ENCODE measurements around the gene COG5. TPM values are rescaled to one million over a fixed set of nuclear protein-coding genes. Genes with fewer than 3 reads are reported as not detected.

Gene COG5
- total RNA-seq, 1 experiment from 2014 or later = 20.2 TPM

GRCh38 chr7:107302250-107302847 lies 261.4 kb downstream of the COG5 start:
- Histone ChIP-seq H2AFZ (ENCODE audit: low read length) (no peak overlapping the region), H3K79me2 (ENCODE audit: insufficient read depth, low read length) (no peaks in the 10 kb centered on the region), H2BK20ac (ENCODE audit: low read depth, low read length, poor library complexity, severe bottlenecking) (no peak overlapping the region), H2BK12ac (ENCODE audit: insufficient read length, low read depth, low read length) (no peak overlapping the region), H3K4me2 (ENCODE audit: insufficient read depth, insufficient read length, low read length) (no peak overlapping the region), H3K79me1 (ENCODE audit: insufficient read depth, low read depth, low read length, poor library complexity, severe bottlenecking) (no peaks in the 10 kb centered on the region), H4K5ac (ENCODE audit: insufficient read length, low read depth, low read length) (no peak overlapping the region), H3K4ac (ENCODE audit: low read depth, low read length) (no peak overlapping the region), H3T11ph (ENCODE audit: low read length) (no peak overlapping the region), H3K27ac (ENCODE audit: insufficient read length, low read depth, low read length) (no peak overlapping the region), H3K9ac (ENCODE audit: extremely low read depth, insufficient read length, low read length) (no peak overlapping the region), H4K8ac (replicated peaks; ENCODE audit: insufficient read length, low read depth, low read length) (no peak overlapping the region), H3K23me2 (ENCODE audit: insufficient read length, low read depth, low read length, poor library complexity, severe bottlenecking) (no peaks in the 10 kb centered on the region), H3K9me3 (ENCODE audit: control insufficient read depth, low read depth, low read length) (no peaks in the 10 kb centered on the region), H2AK5ac (ENCODE audit: insufficient read length, low read length) (no peak overlapping the region), H2BK5ac (ENCODE audit: insufficient read length, low read length) (no peak overlapping the region), H4K20me1 (ENCODE audit: control insufficient read depth, insufficient read depth, insufficient read length) (no peaks in the 10 kb centered on the region), H3K4me1 (ENCODE audit: insufficient read depth, low read length) (no peaks in the 10 kb centered on the region), H3K56ac (ENCODE audit: insufficient read length, low read depth, low read length) (no peak overlapping the region), H3K18ac (ENCODE audit: insufficient read length, low read depth, low read length) (no peak overlapping the region), H4K91ac (ENCODE audit: insufficient read length, low read depth, low read length) (no peak overlapping the region), H3K27me3 (ENCODE audit: insufficient read depth, low read length) (no peaks in the 10 kb centered on the region), H2BK120ac (ENCODE audit: low read depth, low read length, poor library complexity, severe bottlenecking) (no peak overlapping the region), H2BK15ac (ENCODE audit: low read depth, low read length) (no peak overlapping the region), H3K14ac (ENCODE audit: insufficient read depth, low read length) (no peak overlapping the region), H3K23ac (ENCODE audit: insufficient read length, low read depth, low read length) (no peak overlapping the region)
- Mint-ChIP-seq H3K27ac (no peak overlapping the region), H3K36me3 (ENCODE audit: insufficient read depth in 1 of 3, low read depth in 3 of 3) (no peaks in the 10 kb centered on the region; a peak in 1 of 7 replicates), H3K4me1 (peaks cover 4 to 5% of the 10 kb centered on the region in 2 experiments; a peak in 2 of 4 replicates), H3K4me3 (no peak overlapping the region), H3K9me3 (no peaks in the 10 kb centered on the region), H3K27me3 (ENCODE audit: low read depth) (no peaks in the 10 kb centered on the region)
- no peak for TF ChIP-seq CTCF (conservative IDR thresholded peaks at IDR 0.05)
- no peak for DNase-seq
- no CpG with 5 or more reads among the region's 2 CpGs for WGBS (ENCODE audit: extremely low coverage, insufficient read length, low lambda C conversion rate)

Measured in H9 (cell line).